Inflammatory macrophage treated with lipopolysaccharide for 1 hour (primary cell): ENCODE results near the gene KCTD11.
A peak's percentile ranks its signal among the peaks of the same experiment; 100 is the strongest.
"Not testable (repeated sequence)": the region's sequence is repeated elsewhere in the genome, so short reads cannot be mapped to it uniquely, and the experiment has no call there.

Experiments
- DNase-seq, 2 donors: peaks; one replicate each; pipeline ENCODE4 v3.0.0-alpha.2; 2020 to 2022

Gene KCTD11

GRCh38 chr17:7322520-7323194 lies 29.3 kb upstream of the KCTD11 start:
- no peak for DNase-seq

- peak in 1 of 2 donors; percentile 71 for DNase-seq
Measured at GRCh38 chr17:7323731-7324437, 28.1 kb upstream of the KCTD11 start.

DNA sequence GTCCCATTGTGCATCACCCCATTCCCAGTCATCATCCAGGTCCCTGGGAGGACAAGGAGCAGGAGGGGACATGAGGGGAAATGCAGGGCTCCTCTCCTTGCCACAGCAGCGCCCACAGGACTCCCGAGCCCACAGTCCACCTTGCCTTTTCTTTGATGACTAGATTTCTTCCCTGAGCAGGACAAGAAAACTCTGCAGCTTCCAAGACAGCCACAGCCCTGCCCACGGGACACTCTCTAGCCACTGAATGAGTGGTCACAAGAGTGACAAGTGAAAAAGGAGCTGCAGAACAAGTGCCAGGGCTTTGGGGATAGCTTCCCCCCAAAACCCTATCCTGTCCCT lies 27.6 kb upstream of the KCTD11 start:
- no peak for DNase-seq

GRCh38 chr17:7325031-7325528 lies 26.9 kb upstream of the KCTD11 start:
- DNase-seq: no peak

GRCh38 chr17:7326186-7326585 lies 25.8 kb upstream of the KCTD11 start:
- no peak for DNase-seq

DNA sequence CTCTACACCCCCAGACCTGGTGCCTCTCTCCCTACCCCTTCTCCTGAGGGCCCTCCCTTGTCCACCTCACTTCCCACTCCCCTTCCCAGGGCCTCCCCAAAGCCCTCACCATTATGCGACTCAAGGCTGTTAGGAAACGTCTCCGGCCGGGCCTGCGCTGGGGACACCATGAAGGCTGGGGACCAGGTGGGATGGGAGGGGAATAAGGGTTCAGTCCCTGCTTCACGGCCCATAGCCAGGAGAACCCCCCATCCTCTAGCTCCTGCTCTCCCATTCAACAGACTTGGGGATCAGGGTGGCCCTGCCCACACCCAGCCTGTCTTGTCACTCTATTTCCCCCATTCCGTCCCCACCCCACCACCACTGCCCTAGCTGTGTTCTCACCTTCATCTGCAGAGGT lies 24.9 kb upstream of the KCTD11 start:
- no peak for DNase-seq

- no peak for DNase-seq
Measured at GRCh38 chr17:7327501-7327900, 24.5 kb upstream of the KCTD11 start.

DNA sequence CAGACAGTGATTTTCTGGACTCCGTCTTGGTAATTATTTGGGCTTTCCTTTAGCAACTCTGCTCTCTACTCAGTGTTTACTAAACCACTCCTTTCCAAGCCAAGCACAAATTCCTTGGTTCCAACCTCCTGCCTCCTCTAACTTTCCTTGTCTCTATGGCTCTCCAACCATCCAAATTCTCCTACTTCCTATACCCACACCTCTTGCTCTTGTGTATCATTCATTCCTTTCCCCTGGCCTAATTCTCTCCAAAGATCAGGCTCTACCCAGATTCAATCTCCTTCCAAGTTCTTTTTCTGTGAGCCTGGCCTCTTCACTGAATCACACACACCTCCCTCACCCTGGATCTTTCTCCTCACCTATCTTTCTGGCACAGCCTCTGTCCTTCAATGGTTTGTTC lies 24.0 kb upstream of the KCTD11 start:
- no peak for DNase-seq

- peak in 1 of 2 donors; percentile 9 for DNase-seq
Measured at GRCh38 chr17:7328840-7329373, 23.1 kb upstream of the KCTD11 start, which contains the start of gene NEURL4. Gene NEURL4 (minus strand): TSS chr17:7329335. CDS start chr17:7329312, 23 bp downstream.

- peak; percentile 97 to 100 for DNase-seq
Measured at GRCh38 chr17:7329374-7329996, 22.5 kb upstream of the KCTD11 start.

- peak; percentile 74 to 78 for DNase-seq
Measured at GRCh38 chr17:7329997-7330637, 21.8 kb upstream of the KCTD11 start.

GRCh38 chr17:7330638-7331015 lies 21.3 kb upstream of the KCTD11 start:
- DNase-seq: no peak

- DNase-seq: no peak
Measured at GRCh38 chr17:7332111-7332510, 19.9 kb upstream of the KCTD11 start.

GRCh38 chr17:7332600-7333069 lies 19.3 kb upstream of the KCTD11 start:
- not testable (repeated sequence) for DNase-seq

DNA sequence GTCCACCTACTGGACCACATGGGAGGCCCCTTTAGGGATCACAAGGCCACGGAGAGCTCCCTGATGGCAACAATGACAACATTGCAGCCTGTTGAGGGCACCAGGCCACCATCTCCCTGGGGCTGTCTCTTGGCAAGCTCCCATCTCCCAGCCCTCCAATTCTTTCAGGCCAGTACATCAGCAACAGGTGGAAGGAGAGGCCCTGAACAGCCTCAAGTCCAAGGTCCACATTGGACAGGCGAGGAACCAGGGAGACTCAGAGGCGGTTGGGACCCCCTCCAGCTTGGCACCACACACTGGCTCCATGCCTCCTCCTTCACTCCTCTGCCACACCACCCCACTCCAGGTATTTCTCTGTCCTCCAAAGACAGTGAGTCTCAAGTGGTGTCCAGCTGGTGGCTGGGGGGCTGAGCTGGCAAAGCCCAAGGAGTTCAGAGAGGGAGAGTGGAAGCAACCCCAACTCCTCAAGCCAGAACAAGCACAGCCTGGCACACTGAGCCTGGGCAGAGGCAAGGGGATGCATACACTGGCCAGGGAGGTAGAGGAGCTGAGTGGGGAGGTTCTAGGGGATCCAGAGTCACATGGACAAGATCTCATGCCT lies 16.9 kb upstream of the KCTD11 start:
- DNase-seq: no peak

DNA sequence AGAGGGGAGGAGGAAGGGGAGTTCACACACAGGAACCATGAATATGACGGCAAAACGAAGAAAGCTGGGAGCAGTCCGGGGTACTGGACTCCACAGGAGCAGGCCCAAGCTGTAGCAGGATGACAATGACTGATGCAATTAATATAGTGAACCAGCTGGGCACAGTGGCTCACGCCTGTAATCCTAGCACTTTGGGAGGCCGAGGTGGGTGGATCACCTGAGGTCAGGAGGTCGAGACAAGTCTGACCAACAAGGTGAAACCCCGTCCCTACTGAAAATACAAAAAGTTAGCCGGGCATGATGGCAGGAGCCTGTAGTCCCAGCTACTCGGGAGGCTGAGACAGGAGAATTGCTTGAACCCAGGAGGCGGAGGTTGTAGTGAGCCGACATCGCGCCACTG lies 16.2 kb upstream of the KCTD11 start:
- DNase-seq: not testable (repeated sequence)

- DNase-seq: peak in 1 of 2 donors; percentile 16
Measured at GRCh38 chr17:7336240-7337175, 15.5 kb upstream of the KCTD11 start, which contains the start of gene ACAP1. Gene ACAP1 (plus strand): TSS chr17:7336529. CDS start chr17:7336735, 206 bp downstream.

- not testable (repeated sequence) for DNase-seq
Measured at GRCh38 chr17:7337600-7337999, 14.4 kb upstream of the KCTD11 start.

DNA sequence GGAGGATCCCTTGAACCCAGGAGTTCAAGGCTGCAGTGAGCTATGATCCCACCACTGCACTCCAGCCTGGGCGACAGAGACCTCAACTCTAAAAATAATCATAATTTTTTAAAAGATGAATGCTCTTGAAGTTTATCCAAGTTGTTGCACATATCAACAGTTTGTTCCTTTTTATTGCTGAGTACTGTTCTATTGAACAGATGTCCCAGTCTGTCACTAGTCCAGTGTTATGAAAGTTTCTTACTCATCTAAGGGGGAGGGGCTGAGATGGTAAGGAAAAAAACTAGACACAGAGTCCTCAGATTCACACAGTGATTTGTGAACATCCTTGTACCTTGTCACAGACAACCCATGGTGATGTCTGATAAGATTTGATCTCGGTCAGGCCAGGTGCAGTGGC lies 11.8 kb upstream of the KCTD11 start:
- DNase-seq: peak; percentile 42 to 48

DNA sequence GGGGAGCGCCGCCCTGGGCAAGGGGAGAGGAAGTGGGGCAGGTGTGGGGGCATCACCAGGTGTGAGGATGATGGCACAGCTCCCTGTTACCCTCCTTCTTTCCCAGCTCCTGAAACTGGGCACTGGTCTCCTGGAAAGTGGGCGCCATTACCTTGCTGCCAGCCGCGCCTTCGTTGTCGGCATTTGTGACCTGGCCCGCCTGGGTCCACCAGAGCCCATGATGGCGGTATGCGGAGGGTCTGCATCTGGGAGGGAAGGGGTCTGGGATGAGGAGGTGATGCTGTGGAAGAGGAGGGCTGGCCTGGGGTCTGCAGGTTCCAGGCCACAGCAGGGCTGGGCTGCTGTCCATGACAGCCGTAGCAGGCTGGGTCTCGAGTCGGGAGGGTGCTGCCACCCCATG lies 10.1 kb upstream of the KCTD11 start:
- DNase-seq: no peak

DNA sequence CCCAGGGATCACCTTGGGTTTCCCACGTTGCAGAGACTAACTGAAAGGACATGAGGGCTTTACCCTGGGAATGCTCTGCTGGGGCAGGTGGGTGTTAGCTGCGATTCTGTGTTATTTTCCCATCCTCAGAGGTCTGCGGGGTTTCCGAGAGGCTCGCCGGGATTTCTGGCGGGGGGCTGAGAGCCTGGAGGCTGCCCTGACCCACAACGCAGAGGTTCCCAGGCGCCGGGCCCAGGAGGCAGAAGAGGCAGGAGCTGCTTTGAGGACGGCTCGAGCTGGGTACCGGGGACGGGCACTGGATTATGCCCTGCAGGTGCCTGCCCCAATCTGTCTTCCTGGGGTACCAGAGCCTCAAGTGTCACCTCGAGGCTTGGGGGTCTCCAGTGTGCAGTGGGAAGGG lies 8.7 kb upstream of the KCTD11 start:
- no peak for DNase-seq
